Lung (tissue), 12 donors: ENCODE measurements around the gene EPN1. TPM values are rescaled to one million over a fixed set of nuclear protein-coding genes. Genes with fewer than 3 reads are reported as not detected.

ENCODE experiments used
- ATAC-seq: fragments of 200-7000 bp; cut with Tn5 transposase; one replicate; pipeline ENCODE4 v1.9.1; 2020; ENCODE audit warnings: moderate number of reproducible peaks; ENCODE audit not compliant: insufficient read depth, low FRiP score
- DNase-seq, 3 donors: peaks; one replicate each; pipeline ENCODE4 v3.0.0-alpha.2; 2013 to 2017
- H3K27ac ChIP-seq, 2 donors: one replicate each; pipeline ENCODE4 v1.5.1; 2013; ENCODE audit warnings: mild to moderate bottlenecking in 2 of 2, moderate library complexity in 2 of 2, control low read depth in 1 of 2, inconsistent platforms in 1 of 2, low read depth in 1 of 2, low read length in 1 of 2
- H3K27me3 ChIP-seq, 3 donors: one replicate each; pipeline ENCODE4 v1.5.1; 2013; ENCODE audit warnings: low read length in 2 of 3; ENCODE audit not compliant: control insufficient read depth in 3 of 3, insufficient read depth in 3 of 3
- H3K36me3 ChIP-seq, 4 donors: one replicate each; pipeline ENCODE4 v1.5.1; 2013; ENCODE audit warnings: low read length in 4 of 4, mild to moderate bottlenecking in 1 of 4, moderate library complexity in 1 of 4; ENCODE audit not compliant: control insufficient read depth in 4 of 4, insufficient read depth in 4 of 4
- H3K4me1 ChIP-seq, 5 donors: one replicate each; pipeline ENCODE4 v1.5.1; 2013; ENCODE audit warnings: low read length in 5 of 5, mild to moderate bottlenecking in 2 of 5, moderate library complexity in 1 of 5; ENCODE audit not compliant: control insufficient read depth in 5 of 5, insufficient read depth in 5 of 5
- H3K4me3 ChIP-seq: one replicate; pipeline ENCODE4 v1.5.1; 2013; ENCODE audit warnings: mild to moderate bottlenecking, control low read depth, moderate library complexity
- H3K9ac ChIP-seq, 2 donors: one replicate each; pipeline ENCODE4 v1.5.1; 2013; ENCODE audit warnings: low read length in 2 of 2, control low read depth in 1 of 2; ENCODE audit not compliant: insufficient read depth in 1 of 2
- H3K9me3 ChIP-seq, 4 donors: one replicate each; pipeline ENCODE4 v1.5.1; 2013; ENCODE audit warnings: low read length in 3 of 4, mild to moderate bottlenecking in 1 of 4, moderate library complexity in 1 of 4; ENCODE audit not compliant: control insufficient read depth in 4 of 4, insufficient read depth in 3 of 4
- WGBS, 2 donors: extraction: QIAGEN DNeasy Blood & Tissue Kit; methylation state at CpG; one replicate each; pipeline ENCODE4 v1.1.7; 2013; 5-methylcytosine and 5-hydroxymethylcytosine counted together
- polyA plus RNA-seq, 2 donors: library from polyadenylated mRNA; stranded (reverse); fragments of 200-250 nt; gene quantifications; one replicate each; pipeline ENCODE4 v1.2.1, GENCODE V29; 2013
- total RNA-seq, 2 donors: library from RNA; depleted of rRNA in 1 of 2; stranded (reverse); fragments of >200 nt in 1 of 2; gene quantifications; one replicate each; pipeline ENCODE4 v1.2.1, GENCODE V29; 2014 to 2021
- TF ChIP-seq, protein P1 (sequence below): IDR thresholded peaks from 2 replicates; pipeline ENCODE4 v1.5.1; 2012; ENCODE audit warnings: mild to moderate bottlenecking; ENCODE audit errors: control extremely low read depth, extremely low read depth
- donor health status: control.
- donor health status: control.
- donor health status: Bipolar disorder and iron deficiency.
- donor health status: healthy.
- donor health status: DM: yes; HTN: yes; CAD: no.

The EPN1 gene
- total and polyA plus RNA-seq, 4 donors: 84.8 to 140 (median 99.5) TPM

DNA sequence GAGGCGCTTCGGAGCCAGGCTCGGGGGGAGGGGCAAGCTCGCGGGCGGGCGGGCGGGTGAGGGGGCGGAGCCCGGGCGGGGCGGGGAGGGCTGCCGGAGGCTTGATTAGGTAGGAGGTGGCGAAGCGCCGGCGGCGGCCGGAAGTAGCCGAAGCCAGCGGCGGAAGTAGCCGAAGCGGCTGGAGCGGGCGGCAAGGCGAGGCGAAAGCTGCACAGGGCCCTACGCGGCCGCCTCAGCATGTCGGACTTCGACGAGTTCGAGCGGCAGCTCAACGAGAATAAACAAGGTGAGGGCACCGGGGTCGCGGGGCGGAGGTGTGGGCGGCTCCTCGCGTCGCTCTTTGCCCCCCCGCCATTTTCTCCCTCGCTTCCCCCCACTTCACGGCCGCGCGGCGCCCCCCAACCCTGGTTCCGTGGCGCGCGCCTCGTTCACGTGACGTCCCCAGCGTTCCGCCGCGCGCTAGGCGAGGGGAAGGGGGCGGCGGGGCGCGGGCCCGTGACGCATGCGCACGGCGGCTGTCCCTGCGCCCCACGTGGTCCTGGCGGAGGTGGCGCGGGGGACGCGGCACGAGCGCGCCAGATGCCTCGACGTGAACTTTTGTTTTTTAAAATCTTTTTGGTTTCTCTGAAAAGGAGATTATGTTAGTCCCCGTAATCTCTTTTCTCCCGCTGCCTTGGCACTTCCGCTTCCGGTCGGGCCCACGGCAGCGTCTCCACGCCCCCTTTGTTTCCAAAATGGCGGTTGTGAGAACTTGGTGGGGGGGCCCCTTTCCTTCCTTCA, 20.0 kb upstream of the EPN1 start, which contains the start of gene U2AF2:
TSS of gene U2AF2 (plus strand) at position 168 of the 780 bp plus-strand sequence. CDS start at position 238, 70 bp downstream.
- DNase-seq (peak; percentile 97 to 98 (median 97)), ATAC-seq (peak; percentile 74)
- peaks cover 13 to 31% (median 20%) of the 10 kb centered on the region in 5 donors for H3K4me1 ChIP-seq
- peak within 1 kb of the TSS; percentile 89 for H3K4me3 ChIP-seq
- TF ChIP-seq, protein P1, sequence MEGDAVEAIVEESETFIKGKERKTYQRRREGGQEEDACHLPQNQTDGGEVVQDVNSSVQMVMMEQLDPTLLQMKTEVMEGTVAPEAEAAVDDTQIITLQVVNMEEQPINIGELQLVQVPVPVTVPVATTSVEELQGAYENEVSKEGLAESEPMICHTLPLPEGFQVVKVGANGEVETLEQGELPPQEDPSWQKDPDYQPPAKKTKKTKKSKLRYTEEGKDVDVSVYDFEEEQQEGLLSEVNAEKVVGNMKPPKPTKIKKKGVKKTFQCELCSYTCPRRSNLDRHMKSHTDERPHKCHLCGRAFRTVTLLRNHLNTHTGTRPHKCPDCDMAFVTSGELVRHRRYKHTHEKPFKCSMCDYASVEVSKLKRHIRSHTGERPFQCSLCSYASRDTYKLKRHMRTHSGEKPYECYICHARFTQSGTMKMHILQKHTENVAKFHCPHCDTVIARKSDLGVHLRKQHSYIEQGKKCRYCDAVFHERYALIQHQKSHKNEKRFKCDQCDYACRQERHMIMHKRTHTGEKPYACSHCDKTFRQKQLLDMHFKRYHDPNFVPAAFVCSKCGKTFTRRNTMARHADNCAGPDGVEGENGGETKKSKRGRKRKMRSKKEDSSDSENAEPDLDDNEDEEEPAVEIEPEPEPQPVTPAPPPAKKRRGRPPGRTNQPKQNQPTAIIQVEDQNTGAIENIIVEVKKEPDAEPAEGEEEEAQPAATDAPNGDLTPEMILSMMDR: no peak
- H3K27me3 ChIP-seq: no peaks in the 10 kb centered on the region
- H3K27ac ChIP-seq: peak within 1 kb of the TSS; percentile 94 to 97
- H3K36me3 ChIP-seq: peaks cover 0 to 14% (median 8%) of the 10 kb centered on the region in 4 donors
- no peaks in the 10 kb centered on the region for H3K9me3 ChIP-seq
- H3K9ac ChIP-seq: peak within 1 kb of the TSS; percentile 95 to 98
- 0 to 1% methylated on average over 54 to 95 of the region's 95 CpGs for WGBS, 2 donors

DNA sequence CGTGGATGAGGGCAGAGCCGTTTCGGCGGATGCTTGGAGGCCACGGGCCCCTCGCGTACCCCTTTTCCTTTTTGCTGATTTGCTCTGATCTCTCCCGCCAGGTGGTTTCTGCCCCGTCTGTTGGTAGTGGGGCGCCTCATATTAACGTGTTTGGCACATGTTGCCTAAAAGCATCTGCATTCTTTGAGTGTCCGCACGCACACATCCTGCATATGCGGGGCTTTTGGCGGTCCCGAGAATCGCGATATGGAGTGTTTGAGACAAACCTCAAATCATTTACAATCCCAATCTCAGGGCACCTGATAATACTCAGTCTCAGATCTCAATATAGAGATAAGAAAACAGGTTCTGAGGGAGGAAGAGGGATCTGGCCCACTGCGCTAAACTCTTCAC, 19.4 kb upstream of the EPN1 start:
- H3K4me1 ChIP-seq: peaks cover 13 to 31% (median 20%) of the 10 kb centered on the region in 5 donors
- ATAC-seq: no peak
- H3K36me3 ChIP-seq: peaks cover 2 to 20% (median 10%) of the 10 kb centered on the region in 4 donors
- H3K9ac ChIP-seq: peak overlapping the region; percentile 88 to 93
- H3K27ac ChIP-seq: peak overlapping the region; percentile 90 to 97
- TF ChIP-seq, protein P1: no peak
- 0% methylated on average over 19 of the region's 19 CpGs for WGBS, 2 donors
- H3K4me3 ChIP-seq: peak overlapping the region; percentile 89
- DNase-seq: no peak
- H3K27me3 ChIP-seq: no peaks in the 10 kb centered on the region
- H3K9me3 ChIP-seq: no peaks in the 10 kb centered on the region

DNA sequence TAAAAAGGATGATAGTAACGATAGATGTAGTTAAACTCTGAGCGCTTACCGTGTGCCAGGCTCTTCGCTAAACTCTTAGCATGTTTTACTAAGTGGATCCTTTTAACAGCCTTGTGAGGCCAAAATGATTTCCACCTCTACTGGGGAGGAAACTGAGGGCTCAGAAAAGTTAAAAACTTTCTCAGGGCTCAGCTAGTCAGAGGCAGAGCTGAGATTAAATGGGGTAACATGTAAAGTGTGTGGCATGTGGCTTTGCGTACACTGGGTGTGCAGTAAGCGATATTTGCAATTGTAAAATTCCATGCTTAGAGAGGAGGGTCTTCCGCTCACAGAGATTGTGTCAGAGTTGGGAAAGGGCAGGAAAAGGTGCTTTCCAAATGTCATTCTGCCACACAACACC, 18.5 kb upstream of the EPN1 start:
- Histone ChIP-seq H3K4me3 (no peak overlapping the region), H3K27ac (no peak overlapping the region), H3K36me3 (peaks cover 9 to 27% (median 12%) of the 10 kb centered on the region in 4 donors), H3K27me3 (no peaks in the 10 kb centered on the region), H3K9me3 (no peaks in the 10 kb centered on the region), H3K4me1 (peaks cover 13 to 31% (median 20%) of the 10 kb centered on the region in 5 donors), H3K9ac (peak overlapping the region; percentile 70 to 88)
- WGBS, 2 donors: 53 to 56% methylated on average over 7 of the region's 7 CpGs
- TF ChIP-seq, protein P1: no peak
- ATAC-seq (no peak), DNase-seq (no peak)
